Suppressor macrophage (primary cell): Measurements from ENCODE around the gene PEF1.

Source experiments
- DNase-seq, 4 experiments: peaks; one replicate each; pipeline ENCODE4 v3.0.0-alpha.2; 2020 to 2022
- total RNA-seq, 17 experiments: gene quantifications; one replicate each; lab custom pipeline; 2026; ENCODE audit warnings: mixed read lengths in 6 of 17, inconsistent platforms in 3 of 17; lab: John Stamatoyannopoulos, UW

Gene PEF1
- total RNA-seq, result 29.3 to 57.3 (median 42.2) reads per million in 17 experiments

GRCh38 chr1:31644560-31645273 is at the start of gene PEF1:
Gene PEF1 (minus strand): TSS chr1:31644876. CDS start chr1:31644864, 12 bp downstream.
- peak; percentile 99 for DNase-seq

GRCh38 chr1:31693231-31693630 is 48.6 kb upstream of the PEF1 start:
- DNase-seq, result no peak

- DNase-seq, result no peak
Observed at GRCh38 chr1:31691951-31692350, 47.3 kb upstream of the PEF1 start.

GRCh38 chr1:31691446-31691845 is 46.8 kb upstream of the PEF1 start:
- no peak for DNase-seq

- DNase-seq, result no peak
Observed at GRCh38 chr1:31690921-31691320, 46.2 kb upstream of the PEF1 start.

GRCh38 chr1:31689854-31690253 is 45.2 kb upstream of the PEF1 start:
- DNase-seq, result peak in 1 of 4 experiments; percentile 19

GRCh38 chr1:31689379-31689778 is 44.7 kb upstream of the PEF1 start:
- no peak for DNase-seq

- peak in 1 of 4 experiments; percentile 17 for DNase-seq
Observed at GRCh38 chr1:31688233-31688918, 43.7 kb upstream of the PEF1 start.

GRCh38 chr1:31687601-31688000 is 42.9 kb upstream of the PEF1 start:
- DNase-seq, result no peak

GRCh38 chr1:31685795-31686194 is 41.1 kb upstream of the PEF1 start:
- no peak for DNase-seq

GRCh38 chr1:31683997-31684396 is 39.3 kb upstream of the PEF1 start:
- peak in 3 of 4 experiments; percentile 40 to 61 (median 47) for DNase-seq

- DNase-seq, result no peak
Observed at GRCh38 chr1:31681415-31681814, 36.7 kb upstream of the PEF1 start.

- no peak for DNase-seq
Observed at GRCh38 chr1:31679676-31680230, 35.1 kb upstream of the PEF1 start.

GRCh38 chr1:31679091-31679490 is 34.4 kb upstream of the PEF1 start:
- no peak for DNase-seq

- no peak for DNase-seq
Observed at GRCh38 chr1:31678681-31679080, 34.0 kb upstream of the PEF1 start.

- DNase-seq, result no peak
Observed at GRCh38 chr1:31677949-31678348, 33.3 kb upstream of the PEF1 start.

- no peak for DNase-seq
Observed at GRCh38 chr1:31677401-31677800, 32.7 kb upstream of the PEF1 start.

- no peak for DNase-seq
Observed at GRCh38 chr1:31675756-31676155, 31.1 kb upstream of the PEF1 start.

- DNase-seq, result no peak
Observed at GRCh38 chr1:31675161-31675560, 30.5 kb upstream of the PEF1 start.

- no peak for DNase-seq
Observed at GRCh38 chr1:31674626-31675025, 29.9 kb upstream of the PEF1 start.

GRCh38 chr1:31673433-31673832 is 28.8 kb upstream of the PEF1 start:
- DNase-seq, result no peak

GRCh38 chr1:31672986-31673385 is 28.3 kb upstream of the PEF1 start:
- DNase-seq, result no peak

- DNase-seq, result no peak
Observed at GRCh38 chr1:31671561-31672201, 27.0 kb upstream of the PEF1 start.
